GM12873 (cell line): ENCODE data around the gene BARX1.

Source experiments
- TF ChIP-seq, protein P1 (sequence below): IDR thresholded peaks from 2 replicates; pipeline ENCODE4 v1.5.1; 2012; ENCODE audit warnings: low read depth, mild to moderate bottlenecking, moderate library complexity, low read length, control low read depth; ENCODE audit not compliant: insufficient read depth; ENCODE audit errors: missing control alignments

Gene BARX1

DNA sequence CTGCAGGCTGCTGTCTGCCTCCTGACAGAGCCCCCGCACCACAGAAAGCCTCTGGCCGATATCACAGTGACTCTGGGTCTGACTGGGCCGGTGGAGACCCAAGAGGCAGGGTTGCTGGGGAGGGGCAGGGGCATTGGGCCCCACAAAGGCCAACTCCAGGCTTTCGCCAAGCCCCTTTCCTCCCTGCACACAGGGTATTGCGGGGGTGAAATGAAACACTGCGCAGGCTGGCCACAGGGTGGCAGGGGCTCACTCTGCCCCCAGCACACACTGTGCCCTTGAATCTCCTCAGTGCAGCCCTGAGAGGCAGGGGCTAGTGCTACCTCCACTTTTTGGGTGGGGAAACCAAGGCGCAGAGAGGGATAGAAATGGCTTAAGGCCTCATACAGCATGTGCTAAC is 44.6 kb downstream of the BARX1 start:
- TF ChIP-seq, protein P1, sequence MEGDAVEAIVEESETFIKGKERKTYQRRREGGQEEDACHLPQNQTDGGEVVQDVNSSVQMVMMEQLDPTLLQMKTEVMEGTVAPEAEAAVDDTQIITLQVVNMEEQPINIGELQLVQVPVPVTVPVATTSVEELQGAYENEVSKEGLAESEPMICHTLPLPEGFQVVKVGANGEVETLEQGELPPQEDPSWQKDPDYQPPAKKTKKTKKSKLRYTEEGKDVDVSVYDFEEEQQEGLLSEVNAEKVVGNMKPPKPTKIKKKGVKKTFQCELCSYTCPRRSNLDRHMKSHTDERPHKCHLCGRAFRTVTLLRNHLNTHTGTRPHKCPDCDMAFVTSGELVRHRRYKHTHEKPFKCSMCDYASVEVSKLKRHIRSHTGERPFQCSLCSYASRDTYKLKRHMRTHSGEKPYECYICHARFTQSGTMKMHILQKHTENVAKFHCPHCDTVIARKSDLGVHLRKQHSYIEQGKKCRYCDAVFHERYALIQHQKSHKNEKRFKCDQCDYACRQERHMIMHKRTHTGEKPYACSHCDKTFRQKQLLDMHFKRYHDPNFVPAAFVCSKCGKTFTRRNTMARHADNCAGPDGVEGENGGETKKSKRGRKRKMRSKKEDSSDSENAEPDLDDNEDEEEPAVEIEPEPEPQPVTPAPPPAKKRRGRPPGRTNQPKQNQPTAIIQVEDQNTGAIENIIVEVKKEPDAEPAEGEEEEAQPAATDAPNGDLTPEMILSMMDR: no peak

DNA sequence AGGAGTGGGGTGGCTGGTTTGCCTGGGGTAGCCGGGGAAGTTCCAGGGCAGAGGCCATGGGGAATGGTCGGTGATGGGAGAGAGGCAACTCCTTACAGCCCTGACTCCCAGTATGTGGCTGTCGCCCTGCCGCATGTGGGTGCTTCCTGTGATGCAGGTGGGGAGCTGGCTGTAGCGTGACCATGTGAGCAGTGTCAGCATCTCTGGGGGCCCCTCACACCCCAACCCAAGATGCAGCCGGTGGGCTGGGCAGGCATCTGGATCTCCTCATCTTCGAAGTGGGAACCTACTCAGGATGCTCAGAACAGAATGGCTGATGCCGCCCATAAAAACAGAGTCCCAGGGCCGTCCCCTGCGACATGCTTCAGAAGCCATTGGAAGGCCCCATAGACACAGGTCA is 45.0 kb downstream of the BARX1 start:
- TF ChIP-seq, protein P1: no peak

DNA sequence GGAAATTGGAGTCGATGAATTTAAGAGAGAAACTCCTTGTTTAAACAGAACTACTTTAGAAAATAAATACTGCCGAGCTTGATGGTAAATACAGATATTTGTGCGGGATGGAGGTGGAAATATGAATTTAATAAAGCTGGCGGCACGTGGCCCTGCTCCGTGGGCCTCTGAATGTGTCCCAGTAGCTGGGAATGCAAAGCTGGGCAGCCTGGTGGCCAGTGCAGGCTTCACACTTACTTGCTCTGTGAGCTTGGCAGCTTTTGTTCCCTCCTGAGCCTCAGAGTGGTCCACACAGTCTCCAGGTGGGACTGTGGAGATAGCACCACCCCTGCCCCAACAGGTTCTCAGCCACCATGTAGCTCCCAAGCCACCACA is 45.9 kb downstream of the BARX1 start:
- TF ChIP-seq, protein P1: no peak

DNA sequence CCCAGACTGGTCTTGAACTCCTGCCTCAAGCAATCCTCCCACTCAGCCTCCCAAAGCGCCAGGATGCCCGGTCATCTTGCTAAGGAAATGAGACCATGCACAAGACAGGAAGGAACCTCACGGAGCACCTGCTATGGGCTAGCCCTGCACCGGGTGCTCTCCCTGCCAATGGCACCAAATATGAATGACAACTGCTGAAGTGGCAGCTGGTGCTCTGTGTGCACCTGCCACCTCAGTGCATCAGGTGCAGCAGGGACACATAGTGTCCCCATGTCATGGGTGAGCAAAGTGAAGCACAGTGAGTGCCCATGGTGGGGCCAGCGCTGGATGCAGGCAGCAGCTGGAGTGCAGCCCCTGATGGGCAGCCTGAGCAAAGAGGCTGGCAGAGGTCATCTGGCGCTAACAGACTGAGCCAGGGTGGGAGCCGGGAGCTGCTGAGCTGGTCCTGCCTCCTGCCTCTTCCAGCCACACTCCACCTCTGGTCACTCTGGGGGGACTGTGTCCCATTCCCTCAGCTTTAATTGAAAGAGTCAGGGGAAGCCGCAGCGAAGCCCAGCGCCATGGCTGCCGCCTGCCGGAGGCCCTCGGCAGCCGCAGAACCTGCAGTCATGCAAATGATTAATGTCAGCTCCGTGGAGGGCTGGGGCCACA is 46.4 kb downstream of the BARX1 start:
- TF ChIP-seq, protein P1: peak; percentile 23

DNA sequence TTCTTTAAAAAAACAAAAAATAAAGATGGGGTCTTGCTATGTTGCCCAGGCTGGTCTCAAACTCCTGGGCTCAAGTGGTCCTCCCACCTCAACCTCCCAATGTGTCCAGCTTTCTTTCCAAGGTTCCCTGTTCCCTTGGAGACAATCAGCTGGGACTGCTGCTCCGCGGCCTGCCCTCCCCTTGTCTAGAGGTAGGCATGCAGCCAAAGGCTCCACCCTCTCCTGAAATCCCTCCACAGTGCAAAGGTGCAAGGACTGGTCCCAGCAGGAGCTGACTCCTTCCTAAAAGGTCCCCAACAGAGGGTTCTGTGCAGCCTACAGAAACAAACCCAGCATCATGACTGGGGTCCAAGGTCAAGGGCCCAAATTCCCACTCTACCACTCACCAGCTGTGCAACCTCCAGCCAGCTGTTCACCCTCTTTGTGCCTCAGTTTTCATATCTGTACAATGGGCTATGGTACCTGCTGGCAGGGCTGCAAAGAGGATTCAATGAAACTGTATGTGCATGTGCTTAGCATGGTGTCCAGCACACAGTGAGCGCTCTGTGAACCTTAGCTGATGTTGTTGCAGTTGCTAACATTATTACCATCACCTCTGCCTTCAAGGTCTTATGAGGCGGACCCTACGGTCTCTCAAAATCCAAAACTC is 47.5 kb downstream of the BARX1 start:
- TF ChIP-seq, protein P1: no peak

DNA sequence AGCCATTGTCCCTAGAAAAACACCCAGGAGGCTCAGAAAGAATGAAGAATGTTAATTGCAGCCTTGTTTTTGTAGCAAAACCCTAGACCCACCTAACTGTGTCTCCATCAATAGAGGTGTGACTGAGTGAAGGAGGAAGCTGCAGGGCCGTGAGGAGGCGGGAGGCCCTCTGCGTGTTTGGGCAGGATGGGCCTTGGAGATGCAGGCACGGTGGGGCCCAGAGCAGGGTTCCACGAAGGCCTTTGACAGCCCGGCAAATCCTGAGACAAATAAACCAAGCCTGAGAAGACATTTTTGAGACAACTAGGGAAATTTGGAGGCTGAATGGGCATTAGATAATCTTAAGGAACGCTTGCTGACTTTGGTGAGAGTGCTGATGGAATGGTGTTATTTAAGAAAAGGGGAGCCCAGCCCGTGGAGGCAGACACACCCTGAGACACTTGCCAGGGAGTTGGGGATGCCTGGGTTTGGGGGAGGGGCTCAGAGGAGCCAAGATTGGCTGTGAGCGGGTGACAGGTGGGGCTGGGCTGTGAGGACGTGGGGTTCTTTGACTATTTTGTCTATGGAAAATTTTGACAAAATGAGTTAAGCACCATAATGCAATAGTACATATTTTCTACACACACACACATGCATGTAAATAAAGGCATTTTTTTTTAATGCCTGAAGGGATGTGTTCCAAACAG is 48.8 kb downstream of the BARX1 start:
- TF ChIP-seq, protein P1: no peak

DNA sequence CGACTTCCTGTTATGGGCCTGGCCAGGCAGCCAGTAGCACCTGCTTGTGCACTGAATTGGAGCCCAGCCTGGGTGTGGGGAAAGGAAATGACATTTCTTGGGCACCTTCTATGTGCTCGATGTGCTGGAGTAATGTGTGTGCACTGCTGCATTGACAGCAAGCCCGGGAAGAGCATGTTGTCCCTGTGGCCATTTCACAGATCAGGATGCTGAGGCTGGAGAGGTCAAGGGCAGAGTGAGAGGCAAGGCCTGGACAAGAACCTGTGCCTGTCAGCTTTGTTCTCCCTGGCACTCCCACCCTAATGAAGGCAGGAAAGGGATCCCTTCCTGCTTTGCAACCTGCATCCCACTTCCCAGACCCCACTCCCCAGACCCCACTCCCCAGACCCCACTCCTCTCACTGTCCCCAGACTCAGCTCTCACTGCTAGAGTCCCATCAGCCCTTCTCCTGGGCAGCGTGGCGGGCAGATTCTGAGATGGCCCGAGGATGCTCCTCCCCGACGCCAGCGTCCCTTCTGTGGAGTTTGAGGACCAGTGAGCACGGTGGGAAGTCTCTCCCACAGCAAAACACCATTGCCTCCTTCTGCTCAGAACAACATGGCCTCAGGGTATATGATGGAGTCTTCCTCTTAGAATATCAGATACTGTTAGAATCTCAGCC is 49.6 kb downstream of the BARX1 start:
- TF ChIP-seq, protein P1: no peak
